SH-SY5Y (cell line): ENCODE measurements around the gene MALRD1.

Source experiments
- GATA2 ChIP-seq: IDR thresholded peaks from 2 replicates; pipeline ENCODE4 v1.6.1; 2011; ENCODE audit warnings: mild to moderate bottlenecking, low read depth, low read length
- GATA3 ChIP-seq: IDR thresholded peaks from 2 replicates; pipeline ENCODE4 v1.6.1; 2011; ENCODE audit warnings: low read depth, mild to moderate bottlenecking, low read length, moderate library complexity

- TF ChIP-seq GATA2 (no peak), GATA3 (no peak)
These were observed 523.5 kb downstream of the MALRD1 start for GRCh38 chr10:19572056-19572455.
